ENCODE results near the gene FRMD4B. TPM values are rescaled to one million over a fixed set of nuclear protein-coding genes. Genes with fewer than 3 reads are reported as not detected.
"Not testable (repeated sequence)": the region's sequence is repeated elsewhere in the genome, so short reads cannot be mapped to it uniquely, and the experiment has no call there.

FRMD4B gene
- total RNA-seq, 4 donors from 2014 or later: 58.0 to 71.9 (median 63.4) TPM

DNA sequence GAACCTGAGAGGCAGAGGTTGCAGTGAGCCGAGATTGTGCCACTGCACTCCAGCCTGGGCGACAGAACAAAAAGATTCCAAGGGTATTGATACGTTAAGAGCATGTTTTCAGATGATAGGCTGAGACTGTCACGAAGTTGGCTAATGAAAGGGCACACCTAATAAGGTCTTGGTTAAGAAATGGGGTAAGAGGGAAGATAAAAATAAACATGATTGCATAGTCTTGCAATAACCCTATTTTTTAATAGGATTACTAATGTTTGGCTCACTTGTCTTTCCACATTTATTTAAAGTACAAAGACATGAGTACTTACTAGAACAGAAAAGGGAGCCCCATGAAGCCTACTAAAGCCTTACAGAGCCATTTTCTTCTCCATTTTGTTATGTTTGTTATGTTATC lies 109.0 kb downstream of the FRMD4B start:
- 83 to 90% methylated on average over 4 of the region's 4 CpGs for WGBS, 2 donors
- intact Hi-C loops (cut with DNase I; ENCODE audit: low total_unique reads): no loop called here

GRCh38 chr3:69276191-69276590 lies 109.7 kb downstream of the FRMD4B start:
- intact Hi-C loops (cut with DNase I; ENCODE audit: low total_unique reads); H3K4me3 ChIP-seq (ENCODE audit: low read depth, poor library complexity, severe bottlenecking); DNase-seq (ENCODE audit: low spot score in 2 of 2): not testable (repeated sequence)
- 79 to 90% methylated on average over 5 of the region's 5 CpGs for WGBS, 2 donors

More for the DNA sequence above, 109.0 kb downstream of the FRMD4B start:
- TF ChIP-seq POLR2A (IDR thresholded peaks at IDR 0.05): no peak
- TF ChIP-seq, protein P1, sequence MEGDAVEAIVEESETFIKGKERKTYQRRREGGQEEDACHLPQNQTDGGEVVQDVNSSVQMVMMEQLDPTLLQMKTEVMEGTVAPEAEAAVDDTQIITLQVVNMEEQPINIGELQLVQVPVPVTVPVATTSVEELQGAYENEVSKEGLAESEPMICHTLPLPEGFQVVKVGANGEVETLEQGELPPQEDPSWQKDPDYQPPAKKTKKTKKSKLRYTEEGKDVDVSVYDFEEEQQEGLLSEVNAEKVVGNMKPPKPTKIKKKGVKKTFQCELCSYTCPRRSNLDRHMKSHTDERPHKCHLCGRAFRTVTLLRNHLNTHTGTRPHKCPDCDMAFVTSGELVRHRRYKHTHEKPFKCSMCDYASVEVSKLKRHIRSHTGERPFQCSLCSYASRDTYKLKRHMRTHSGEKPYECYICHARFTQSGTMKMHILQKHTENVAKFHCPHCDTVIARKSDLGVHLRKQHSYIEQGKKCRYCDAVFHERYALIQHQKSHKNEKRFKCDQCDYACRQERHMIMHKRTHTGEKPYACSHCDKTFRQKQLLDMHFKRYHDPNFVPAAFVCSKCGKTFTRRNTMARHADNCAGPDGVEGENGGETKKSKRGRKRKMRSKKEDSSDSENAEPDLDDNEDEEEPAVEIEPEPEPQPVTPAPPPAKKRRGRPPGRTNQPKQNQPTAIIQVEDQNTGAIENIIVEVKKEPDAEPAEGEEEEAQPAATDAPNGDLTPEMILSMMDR (IDR thresholded peaks at IDR 0.05): no peak
- H3K4me3 ChIP-seq (ENCODE audit: low read depth, poor library complexity, severe bottlenecking): no peak overlapping the region
- no peak for DNase-seq (ENCODE audit: low spot score in 2 of 2)

GRCh38 chr3:69273896-69274295 lies 112.0 kb downstream of the FRMD4B start:
- no peak for DNase-seq (ENCODE audit: low spot score in 2 of 2)
- WGBS, 2 donors: 89 to 97% methylated on average over 1 of the region's 1 CpG
- TF ChIP-seq POLR2A (IDR thresholded peaks at IDR 0.05): no peak
- TF ChIP-seq, protein P1 (IDR thresholded peaks at IDR 0.05): no peak
- no peak overlapping the region for H3K4me3 ChIP-seq (ENCODE audit: low read depth, poor library complexity, severe bottlenecking)
- intact Hi-C loops (cut with DNase I; ENCODE audit: low total_unique reads): no loop called here

DNA sequence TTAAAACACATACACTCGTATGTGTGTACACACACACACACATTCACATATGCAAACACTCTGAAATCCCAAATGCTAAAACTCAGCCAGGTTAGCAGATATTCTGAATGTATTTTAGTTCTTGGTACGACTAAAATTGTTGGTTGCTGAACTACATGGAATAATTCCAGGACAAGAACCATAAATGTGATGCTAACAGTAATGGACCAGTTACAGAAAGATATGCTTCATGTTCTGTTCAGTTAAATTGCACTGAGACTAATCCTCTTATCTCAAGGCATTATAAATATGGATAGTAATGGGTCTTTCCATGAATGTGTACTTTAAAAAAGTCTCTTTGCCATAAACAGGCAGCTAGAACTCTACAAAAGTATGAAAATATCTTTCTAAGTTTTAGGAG lies 113.3 kb downstream of the FRMD4B start:
- H3K4me3 ChIP-seq (ENCODE audit: low read depth, poor library complexity, severe bottlenecking): no peak overlapping the region
- intact Hi-C loops (cut with DNase I; ENCODE audit: low total_unique reads): no loop called here
- no peak for DNase-seq (ENCODE audit: low spot score in 2 of 2)
- WGBS, 2 donors: 89 to 92% methylated on average over 2 of the region's 2 CpGs
- TF ChIP-seq POLR2A (IDR thresholded peaks at IDR 0.05): no peak
- TF ChIP-seq, protein P1 (IDR thresholded peaks at IDR 0.05): no peak

DNA sequence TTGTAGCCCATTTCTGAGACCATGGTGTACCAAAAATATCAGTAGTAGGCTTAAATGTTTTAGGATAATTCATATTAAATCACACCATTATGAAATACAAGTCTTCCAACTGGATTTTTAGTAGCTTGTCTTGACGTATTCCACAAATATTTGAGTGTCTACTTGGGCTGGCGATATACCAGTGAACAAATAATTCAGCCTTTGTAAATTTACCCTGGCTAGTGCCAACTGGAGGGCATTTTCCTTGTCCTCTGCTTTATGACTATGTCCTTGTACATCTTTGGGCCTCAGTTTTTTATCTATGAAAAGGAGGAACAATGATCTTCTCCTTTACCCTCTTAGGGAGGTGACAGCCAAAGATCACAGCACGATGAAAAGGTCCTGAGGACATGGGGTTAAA lies 114.8 kb downstream of the FRMD4B start:
- intact Hi-C loops (cut with DNase I; ENCODE audit: low total_unique reads): no loop called here
- H3K4me3 ChIP-seq (ENCODE audit: low read depth, poor library complexity, severe bottlenecking): no peak overlapping the region
- no peak for DNase-seq (ENCODE audit: low spot score in 2 of 2)
- WGBS, 2 donors: 74 to 88% methylated on average over 3 of the region's 3 CpGs
- TF ChIP-seq, protein P1 (IDR thresholded peaks at IDR 0.05): no peak
- no peak for TF ChIP-seq POLR2A (IDR thresholded peaks at IDR 0.05)

DNA sequence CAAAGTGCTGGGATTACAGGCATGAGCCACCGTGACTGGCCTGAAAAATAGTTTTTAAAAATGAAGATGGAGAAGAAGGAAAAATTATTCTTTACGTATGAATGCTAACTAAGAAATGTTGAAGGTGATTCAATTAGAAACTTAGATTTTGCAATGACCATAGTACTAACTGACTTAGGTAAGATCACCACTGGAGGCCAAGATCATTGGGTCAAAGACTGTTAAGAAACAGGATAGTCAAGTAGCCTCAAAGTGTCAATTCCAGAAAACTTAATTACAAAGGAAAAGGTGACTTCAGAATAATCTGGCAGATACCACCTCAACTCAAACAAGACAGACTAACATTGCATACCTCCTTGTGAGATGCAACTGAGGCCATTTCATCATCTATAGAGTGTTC lies 119.3 kb downstream of the FRMD4B start:
- H3K4me3 ChIP-seq (ENCODE audit: low read depth, poor library complexity, severe bottlenecking): no peak overlapping the region
- intact Hi-C loops (cut with DNase I; ENCODE audit: low total_unique reads): no loop called here
- TF ChIP-seq, protein P1 (IDR thresholded peaks at IDR 0.05): no peak
- TF ChIP-seq POLR2A (IDR thresholded peaks at IDR 0.05): no peak
- no peak for DNase-seq (ENCODE audit: low spot score in 2 of 2)
- 73 to 91% methylated on average over 2 of the region's 2 CpGs for WGBS, 2 donors

- intact Hi-C loops (cut with DNase I; ENCODE audit: low total_unique reads); H3K4me3 ChIP-seq (ENCODE audit: low read depth, poor library complexity, severe bottlenecking); DNase-seq (ENCODE audit: low spot score in 2 of 2): not testable (repeated sequence)
- WGBS, 2 donors: 95 to 96% methylated on average over 2 of the region's 2 CpGs
These were observed 119.8 kb downstream of the FRMD4B start for GRCh38 chr3:69266071-69266470.

DNA sequence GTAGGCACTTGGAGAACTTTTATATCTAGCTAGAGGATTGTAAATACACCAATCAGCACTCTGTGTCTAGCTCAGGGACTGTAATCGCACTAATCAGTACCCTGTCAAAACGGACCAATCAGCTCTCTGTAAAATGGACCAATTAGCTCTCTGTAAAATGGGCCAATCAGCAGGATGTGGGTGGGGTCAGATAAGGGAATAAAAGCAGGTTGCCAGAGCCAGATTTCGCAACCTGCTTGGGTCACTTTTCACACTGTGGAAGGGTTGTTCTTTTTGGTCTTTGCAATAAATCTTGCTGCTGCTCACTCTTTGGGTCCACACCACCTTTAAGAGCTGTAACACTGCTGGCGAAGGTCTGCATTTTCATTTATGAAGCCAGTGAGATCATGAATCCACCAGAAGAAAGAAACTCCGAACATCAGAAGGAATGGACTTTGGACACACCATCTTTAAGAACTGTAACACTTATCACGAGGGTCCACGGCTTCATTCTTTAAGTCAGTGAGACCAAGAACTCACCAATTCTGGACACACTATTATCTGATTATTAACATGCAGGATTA lies 125.0 kb downstream of the FRMD4B start:
- DNase-seq (ENCODE audit: low spot score in 2 of 2); intact Hi-C loops (cut with DNase I; ENCODE audit: low total_unique reads); H3K4me3 ChIP-seq (ENCODE audit: low read depth, poor library complexity, severe bottlenecking): not testable (repeated sequence)
- WGBS, 2 donors: 94 to 96% methylated on average over 7 of the region's 7 CpGs

Data from lower leg skin (tissue), 4 donors.